ENCODE measurements around the gene RRP36. TPM values are rescaled to one million over a fixed set of nuclear protein-coding genes. Genes with fewer than 3 reads are reported as not detected.
A peak's percentile ranks its signal among the peaks of the same experiment; 100 is the strongest.

Gene RRP36
- polyA plus RNA-seq (2013, experiment 1 of 2), result 126 TPM
- polyA plus RNA-seq (2013, experiment 2 of 2), result 127 TPM

DNA sequence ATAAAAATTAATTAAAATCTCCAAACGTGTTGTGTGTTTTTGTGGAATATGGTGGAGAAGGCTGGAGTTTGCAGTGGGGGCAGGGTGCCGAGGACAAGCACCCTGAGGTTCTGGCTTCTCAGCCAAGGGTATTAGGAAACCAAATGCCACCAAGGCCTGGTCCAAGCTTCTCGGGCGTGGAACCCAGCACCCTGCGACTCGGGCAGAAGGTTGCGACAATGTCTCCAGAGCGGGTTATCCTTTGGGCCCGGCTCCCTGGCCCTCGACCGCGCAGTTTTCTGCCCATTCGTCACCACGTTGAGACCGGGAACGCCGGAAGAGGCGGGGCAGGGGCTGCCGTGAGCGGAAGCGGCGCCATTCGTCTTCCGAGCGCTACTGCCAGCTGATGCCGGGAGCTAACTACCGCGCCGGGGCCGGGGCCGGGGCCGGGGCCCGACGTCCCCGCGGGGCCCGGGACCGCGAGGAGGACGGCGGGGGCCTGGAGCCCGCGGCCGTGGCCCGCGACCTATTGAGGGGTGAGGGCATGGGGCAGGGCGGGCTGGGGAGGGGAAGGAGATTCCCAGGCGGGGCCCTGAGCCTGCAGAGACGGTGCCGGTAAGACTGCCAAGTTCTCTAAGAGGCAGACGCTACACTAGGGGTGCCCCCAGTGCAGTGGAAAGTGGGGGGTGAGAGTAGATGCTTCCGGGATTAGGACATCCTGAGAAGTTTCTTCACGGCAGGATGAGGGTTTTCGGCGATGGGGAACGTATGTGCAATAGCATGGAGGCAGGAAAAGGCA lies at the start of gene RRP36:
Gene RRP36, plus strand, starts transcription at position 354 of the 778 bp plus-strand sequence. Its CDS starts 32 bp downstream, at position 386.
- WGBS (ENCODE audit: extremely low coverage, insufficient coverage, low lambda C conversion rate), result no CpG with 5 or more reads among the region's 56 CpGs
- Histone ChIP-seq H2AK5ac (ENCODE audit: low read length) (peak within 1 kb of the TSS; percentile 55), H4K5ac (ENCODE audit: low read length) (peak within 1 kb of the TSS; percentile 97), H3K79me1 (ENCODE audit: low read length) (peaks cover 23% of the 10 kb centered on the region), H2BK15ac (replicated peaks; ENCODE audit: low read depth) (no peak within 1 kb of the TSS), H3K79me2 (ENCODE audit: control insufficient read depth, insufficient read depth, low read length) (peaks cover 24% of the 10 kb centered on the region), H2BK120ac (ENCODE audit: low read depth, low read length) (peak within 1 kb of the TSS; percentile 85), H3K27me3 (ENCODE audit: insufficient read depth, low read length, poor library complexity) (no peaks in the 10 kb centered on the region), H3K56ac (ENCODE audit: low read length) (peak within 1 kb of the TSS; percentile 100), H3K36me3 (ENCODE audit: control insufficient read depth, insufficient read depth, low read length) (peaks cover 24% of the 10 kb centered on the region), H3K18ac (ENCODE audit: low read length) (peak within 1 kb of the TSS; percentile 99), H2BK5ac (ENCODE audit: low read length) (peak within 1 kb of the TSS; percentile 91), H3K9ac (ENCODE audit: low read length) (peak within 1 kb of the TSS; percentile 100), H3K23ac (ENCODE audit: low read length) (no peak within 1 kb of the TSS), H3K27ac (ENCODE audit: low read depth, low read length) (peak within 1 kb of the TSS; percentile 96), H4K8ac (ENCODE audit: low read depth, low read length) (peak within 1 kb of the TSS; percentile 99), H3K4me1 (ENCODE audit: control insufficient read depth, low read depth, low read length) (peaks cover 2% of the 10 kb centered on the region), H3K4me2 (ENCODE audit: low read length) (peak within 1 kb of the TSS; percentile 95), H3K4me3 (ENCODE audit: low read length) (peak within 1 kb of the TSS; percentile 98), H3K4ac (ENCODE audit: low read depth, low read length) (peak within 1 kb of the TSS; percentile 73)
- peak; percentile 86 for DNase-seq

GRCh38 chr6:42971746-42972327 lies 49.6 kb upstream of the RRP36 start:
- H2BK120ac ChIP-seq (ENCODE audit: low read depth, low read length), result no peak overlapping the region
- H3K9ac ChIP-seq (ENCODE audit: low read length), result no peak overlapping the region
- H3K36me3 ChIP-seq (ENCODE audit: control insufficient read depth, insufficient read depth, low read length), result no peaks in the 10 kb centered on the region
- no peak overlapping the region for H3K4me2 ChIP-seq (ENCODE audit: low read length)
- H4K5ac ChIP-seq (ENCODE audit: low read length), result no peak overlapping the region
- no peaks in the 10 kb centered on the region for H3K27me3 ChIP-seq (ENCODE audit: insufficient read depth, low read length, poor library complexity)
- no CpG with 5 or more reads among the region's 3 CpGs for WGBS (ENCODE audit: extremely low coverage, insufficient coverage, low lambda C conversion rate)
- H4K8ac ChIP-seq (ENCODE audit: low read depth, low read length), result no peak overlapping the region
- no peak overlapping the region for H3K23ac ChIP-seq (ENCODE audit: low read length)
- no peak for DNase-seq
- H2AK5ac ChIP-seq (ENCODE audit: low read length), result no peak overlapping the region
- H3K56ac ChIP-seq (ENCODE audit: low read length), result no peak overlapping the region
- H2BK5ac ChIP-seq (ENCODE audit: low read length), result no peak overlapping the region
- no peak overlapping the region for H3K18ac ChIP-seq (ENCODE audit: low read length)
- no peak overlapping the region for H3K27ac ChIP-seq (ENCODE audit: low read depth, low read length)
- H3K79me2 ChIP-seq (ENCODE audit: control insufficient read depth, insufficient read depth, low read length), result no peaks in the 10 kb centered on the region
- H3K4ac ChIP-seq (ENCODE audit: low read depth, low read length), result no peak overlapping the region
- no peaks in the 10 kb centered on the region for H3K79me1 ChIP-seq (ENCODE audit: low read length)
- no peak overlapping the region for H2BK15ac ChIP-seq (replicated peaks; ENCODE audit: low read depth)
- no peak overlapping the region for H3K4me3 ChIP-seq (ENCODE audit: low read length)
- peaks cover 2% of the 10 kb centered on the region for H3K4me1 ChIP-seq (ENCODE audit: control insufficient read depth, low read depth, low read length)

DNA sequence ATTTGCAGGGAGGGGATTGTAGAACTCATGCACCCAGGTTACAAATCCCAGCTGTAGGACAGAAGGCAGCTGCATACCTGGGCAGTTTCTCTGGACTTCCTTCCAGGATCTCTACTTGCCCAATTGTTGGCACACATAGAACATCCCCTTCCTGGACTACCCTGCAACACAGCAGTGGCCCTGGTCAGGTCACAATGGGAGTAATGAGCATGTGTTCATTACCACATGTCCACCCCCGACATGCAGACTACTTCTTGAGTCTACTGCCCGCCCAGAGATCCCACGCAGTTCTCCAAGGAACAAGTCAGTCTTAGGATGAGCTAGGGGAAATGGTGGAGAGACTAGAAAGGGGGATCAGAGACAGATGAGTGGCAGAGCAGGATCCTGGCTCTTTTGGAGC lies 47.5 kb upstream of the RRP36 start:
- no peaks in the 10 kb centered on the region for H3K36me3 ChIP-seq (ENCODE audit: control insufficient read depth, insufficient read depth, low read length)

GRCh38 chr6:42974919-42975505 lies 46.4 kb upstream of the RRP36 start:
- Histone ChIP-seq H2BK15ac (replicated peaks; ENCODE audit: low read depth) (no peak overlapping the region), H3K36me3 (ENCODE audit: control insufficient read depth, insufficient read depth, low read length) (no peaks in the 10 kb centered on the region), H3K4me1 (ENCODE audit: control insufficient read depth, low read depth, low read length) (peaks cover 2% of the 10 kb centered on the region), H3K27ac (ENCODE audit: low read depth, low read length) (no peak overlapping the region), H4K8ac (ENCODE audit: low read depth, low read length) (no peak overlapping the region), H3K4me3 (ENCODE audit: low read length) (no peak overlapping the region), H3K18ac (ENCODE audit: low read length) (no peak overlapping the region), H3K9ac (ENCODE audit: low read length) (no peak overlapping the region), H3K4ac (ENCODE audit: low read depth, low read length) (no peak overlapping the region), H2BK120ac (ENCODE audit: low read depth, low read length) (no peak overlapping the region), H3K56ac (ENCODE audit: low read length) (no peak overlapping the region), H3K79me1 (ENCODE audit: low read length) (no peaks in the 10 kb centered on the region), H3K27me3 (ENCODE audit: insufficient read depth, low read length, poor library complexity) (no peaks in the 10 kb centered on the region), H3K23ac (ENCODE audit: low read length) (no peak overlapping the region), H4K5ac (ENCODE audit: low read length) (no peak overlapping the region), H3K79me2 (ENCODE audit: control insufficient read depth, insufficient read depth, low read length) (no peaks in the 10 kb centered on the region), H3K4me2 (ENCODE audit: low read length) (no peak overlapping the region), H2AK5ac (ENCODE audit: low read length) (no peak overlapping the region), H2BK5ac (ENCODE audit: low read length) (no peak overlapping the region)
- WGBS (ENCODE audit: extremely low coverage, insufficient coverage, low lambda C conversion rate), result no CpG with 5 or more reads among the region's 5 CpGs
- DNase-seq, result no peak

More for the DNA sequence above, 47.5 kb upstream of the RRP36 start:
- no peak overlapping the region for H3K23ac ChIP-seq (ENCODE audit: low read length)
- H3K18ac ChIP-seq (ENCODE audit: low read length), result no peak overlapping the region
- no peak overlapping the region for H2BK120ac ChIP-seq (ENCODE audit: low read depth, low read length)
- no peaks in the 10 kb centered on the region for H3K27me3 ChIP-seq (ENCODE audit: insufficient read depth, low read length, poor library complexity)
- H2BK15ac ChIP-seq (replicated peaks; ENCODE audit: low read depth), result no peak overlapping the region
- no peak overlapping the region for H3K4me3 ChIP-seq (ENCODE audit: low read length)
- no peak overlapping the region for H4K5ac ChIP-seq (ENCODE audit: low read length)
- no peak overlapping the region for H3K4ac ChIP-seq (ENCODE audit: low read depth, low read length)
- no peaks in the 10 kb centered on the region for H3K79me1 ChIP-seq (ENCODE audit: low read length)
- no peak for DNase-seq
- no peak overlapping the region for H2AK5ac ChIP-seq (ENCODE audit: low read length)
- no peaks in the 10 kb centered on the region for H3K79me2 ChIP-seq (ENCODE audit: control insufficient read depth, insufficient read depth, low read length)
- no peak overlapping the region for H3K9ac ChIP-seq (ENCODE audit: low read length)
- no CpG with 5 or more reads among the region's 3 CpGs for WGBS (ENCODE audit: extremely low coverage, insufficient coverage, low lambda C conversion rate)
- H2BK5ac ChIP-seq (ENCODE audit: low read length), result no peak overlapping the region
- no peak overlapping the region for H3K27ac ChIP-seq (ENCODE audit: low read depth, low read length)
- no peak overlapping the region for H4K8ac ChIP-seq (ENCODE audit: low read depth, low read length)
- H3K4me2 ChIP-seq (ENCODE audit: low read length), result no peak overlapping the region
- H3K56ac ChIP-seq (ENCODE audit: low read length), result no peak overlapping the region
- peaks cover 2% of the 10 kb centered on the region for H3K4me1 ChIP-seq (ENCODE audit: control insufficient read depth, low read depth, low read length)

DNA sequence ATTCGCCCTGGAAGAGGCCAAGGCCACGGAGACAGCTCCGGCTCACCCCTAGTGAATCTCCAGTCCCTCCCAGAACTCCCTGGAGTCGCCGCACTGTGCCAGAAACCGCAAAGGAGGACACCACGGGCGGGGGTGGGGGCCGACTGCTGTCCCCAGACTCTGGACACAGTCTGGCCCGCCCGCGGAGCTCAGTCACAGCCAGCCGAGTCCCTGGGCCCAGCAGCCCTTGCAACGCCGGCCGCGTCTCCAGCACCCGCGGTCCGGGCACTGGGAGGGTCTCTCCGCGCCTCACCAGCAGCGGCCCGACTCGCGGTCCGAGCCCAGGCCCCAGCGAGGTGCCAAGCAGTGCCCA lies 43.0 kb upstream of the RRP36 start:
- H3K18ac ChIP-seq (ENCODE audit: low read length), result peak overlapping the region; percentile 62
- no CpG with 5 or more reads among the region's 28 CpGs for WGBS (ENCODE audit: extremely low coverage, insufficient coverage, low lambda C conversion rate)

More for the DNA sequence above, 43.0 kb upstream of the RRP36 start:
- Histone ChIP-seq H4K8ac (ENCODE audit: low read depth, low read length) (no peak overlapping the region), H3K4me1 (ENCODE audit: control insufficient read depth, low read depth, low read length) (no peaks in the 10 kb centered on the region), H3K23ac (ENCODE audit: low read length) (no peak overlapping the region), H3K79me1 (ENCODE audit: low read length) (no peaks in the 10 kb centered on the region), H2AK5ac (ENCODE audit: low read length) (no peak overlapping the region), H3K27me3 (ENCODE audit: insufficient read depth, low read length, poor library complexity) (no peaks in the 10 kb centered on the region), H3K56ac (ENCODE audit: low read length) (peak overlapping the region; percentile 95), H3K4ac (ENCODE audit: low read depth, low read length) (peak overlapping the region; percentile 25), H3K9ac (ENCODE audit: low read length) (peak overlapping the region; percentile 76), H2BK5ac (ENCODE audit: low read length) (no peak overlapping the region), H3K4me2 (ENCODE audit: low read length) (peak overlapping the region; percentile 23), H2BK15ac (replicated peaks; ENCODE audit: low read depth) (no peak overlapping the region), H4K5ac (ENCODE audit: low read length) (no peak overlapping the region), H3K27ac (ENCODE audit: low read depth, low read length) (no peak overlapping the region), H2BK120ac (ENCODE audit: low read depth, low read length) (no peak overlapping the region), H3K36me3 (ENCODE audit: control insufficient read depth, insufficient read depth, low read length) (no peaks in the 10 kb centered on the region), H3K79me2 (ENCODE audit: control insufficient read depth, insufficient read depth, low read length) (no peaks in the 10 kb centered on the region), H3K4me3 (ENCODE audit: low read length) (peak overlapping the region; percentile 88)
- peak; percentile 42 for DNase-seq
